Esophagus muscularis mucosa (tissue), 3 donors: ENCODE measurements around the gene STRIP2.
"Not testable (repeated sequence)": the region's sequence is repeated elsewhere in the genome, so short reads cannot be mapped to it uniquely, and the experiment has no call there.

Experiments used
- POLR2A ChIP-seq: fragments of 450-650 bp; IDR thresholded peaks from one replicate; pipeline ENCODE4 v1.6.1; 2017; ENCODE audit warnings: antibody characterized with exemption, moderate library complexity, mild to moderate bottlenecking, low read depth
- TF ChIP-seq, protein P1 (sequence below), 3 experiments: fragments of 200-600 bp in 2 of 3; fragments of 450-650 bp in 1 of 3; sonication (generic) in 2 of 3; IDR thresholded peaks; one replicate each; pipeline ENCODE4 v1.5.1; 2017 to 2019; ENCODE audit warnings: antibody characterized with exemption in 3 of 3, mild to moderate bottlenecking in 2 of 3, moderate library complexity in 1 of 3

GRCh38 chr7:129410238-129410637 lies 24.0 kb upstream of the STRIP2 start:
- TF ChIP-seq, protein P1, sequence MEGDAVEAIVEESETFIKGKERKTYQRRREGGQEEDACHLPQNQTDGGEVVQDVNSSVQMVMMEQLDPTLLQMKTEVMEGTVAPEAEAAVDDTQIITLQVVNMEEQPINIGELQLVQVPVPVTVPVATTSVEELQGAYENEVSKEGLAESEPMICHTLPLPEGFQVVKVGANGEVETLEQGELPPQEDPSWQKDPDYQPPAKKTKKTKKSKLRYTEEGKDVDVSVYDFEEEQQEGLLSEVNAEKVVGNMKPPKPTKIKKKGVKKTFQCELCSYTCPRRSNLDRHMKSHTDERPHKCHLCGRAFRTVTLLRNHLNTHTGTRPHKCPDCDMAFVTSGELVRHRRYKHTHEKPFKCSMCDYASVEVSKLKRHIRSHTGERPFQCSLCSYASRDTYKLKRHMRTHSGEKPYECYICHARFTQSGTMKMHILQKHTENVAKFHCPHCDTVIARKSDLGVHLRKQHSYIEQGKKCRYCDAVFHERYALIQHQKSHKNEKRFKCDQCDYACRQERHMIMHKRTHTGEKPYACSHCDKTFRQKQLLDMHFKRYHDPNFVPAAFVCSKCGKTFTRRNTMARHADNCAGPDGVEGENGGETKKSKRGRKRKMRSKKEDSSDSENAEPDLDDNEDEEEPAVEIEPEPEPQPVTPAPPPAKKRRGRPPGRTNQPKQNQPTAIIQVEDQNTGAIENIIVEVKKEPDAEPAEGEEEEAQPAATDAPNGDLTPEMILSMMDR (IDR thresholded peaks at IDR 0.05) = not testable (repeated sequence)
- not testable (repeated sequence) for TF ChIP-seq POLR2A
